GM10266 (cell line): ENCODE data around the gene SLC24A4.

ENCODE experiments used
- DNase-seq: peaks from one replicate; pipeline ENCODE4 v3.0.0; 2012; ENCODE audit errors: extremely low spot score
- CTCF ChIP-seq: IDR thresholded peaks from 2 replicates; pipeline ENCODE4 v1.5.1; 2012; ENCODE audit warnings: mild to moderate bottlenecking, low read depth; ENCODE audit not compliant: control insufficient read depth, insufficient read depth; ENCODE audit errors: missing control alignments

SLC24A4 gene

GRCh38 chr14:92507174-92507768 lies 184.3 kb downstream of the SLC24A4 start:
- DNase-seq: no peak
- TF ChIP-seq CTCF: no peak

- TF ChIP-seq CTCF: no peak
- DNase-seq: no peak
These were observed 188.0 kb downstream of the SLC24A4 start for GRCh38 chr14:92510972-92511371.

- no peak for TF ChIP-seq CTCF
- DNase-seq: no peak
These were observed 188.7 kb downstream of the SLC24A4 start for GRCh38 chr14:92511453-92512238.

- peak; percentile 28 for DNase-seq
- TF ChIP-seq CTCF: no peak
These were observed 189.8 kb downstream of the SLC24A4 start for GRCh38 chr14:92512807-92513203.

GRCh38 chr14:92513204-92513965 lies 190.4 kb downstream of the SLC24A4 start, which contains the start of gene RIN3:
Gene RIN3, plus strand, starts transcription at chr14:92513781. Its CDS starts 152 bp downstream, at chr14:92513933.
- TF ChIP-seq CTCF: no peak
- DNase-seq: peak; percentile 80

GRCh38 chr14:92513966-92514843 lies 191.2 kb downstream of the SLC24A4 start:
- TF ChIP-seq CTCF: no peak
- DNase-seq: peak; percentile 55
